Astrocyte of the cerebellum (primary cell): ENCODE measurements around the gene FOXC2.
A peak's percentile ranks its signal among the peaks of the same experiment; 100 is the strongest.

Experiments used
- DNase-seq: peaks from one replicate; pipeline ENCODE4 v3.0.0-alpha.2; 2011; ENCODE audit warnings: low read depth
- H3K4me3 ChIP-seq: 2 replicates; pipeline ENCODE4 v1.5.1; 2011; ENCODE audit warnings: mild to moderate bottlenecking, low read depth, low read length, moderate library complexity
- CTCF ChIP-seq: IDR thresholded peaks from 2 replicates; pipeline ENCODE4 v1.5.1; 2012; ENCODE audit warnings: low read length, low read depth, moderate library complexity, mild to moderate bottlenecking; ENCODE audit errors: missing control alignments
- in situ Hi-C: cut with HindIII; loops from 2 replicates; pipeline ENCODE4 v1.10.0; 2017; ENCODE audit warnings: low sequenced_read_pairs

The FOXC2 gene

GRCh38 chr16:86533076-86533475, 33.6 kb upstream of the FOXC2 start:
- no peak overlapping the region for H3K4me3 ChIP-seq
- in situ Hi-C loops, result no loop called here
- DNase-seq, result no peak
- TF ChIP-seq CTCF, result no peak

- TF ChIP-seq CTCF, result no peak
- no peak overlapping the region for H3K4me3 ChIP-seq
- no peak for DNase-seq
- in situ Hi-C loops, result no loop called here
Measured at GRCh38 chr16:86533767-86534351, 32.8 kb upstream of the FOXC2 start.

DNA sequence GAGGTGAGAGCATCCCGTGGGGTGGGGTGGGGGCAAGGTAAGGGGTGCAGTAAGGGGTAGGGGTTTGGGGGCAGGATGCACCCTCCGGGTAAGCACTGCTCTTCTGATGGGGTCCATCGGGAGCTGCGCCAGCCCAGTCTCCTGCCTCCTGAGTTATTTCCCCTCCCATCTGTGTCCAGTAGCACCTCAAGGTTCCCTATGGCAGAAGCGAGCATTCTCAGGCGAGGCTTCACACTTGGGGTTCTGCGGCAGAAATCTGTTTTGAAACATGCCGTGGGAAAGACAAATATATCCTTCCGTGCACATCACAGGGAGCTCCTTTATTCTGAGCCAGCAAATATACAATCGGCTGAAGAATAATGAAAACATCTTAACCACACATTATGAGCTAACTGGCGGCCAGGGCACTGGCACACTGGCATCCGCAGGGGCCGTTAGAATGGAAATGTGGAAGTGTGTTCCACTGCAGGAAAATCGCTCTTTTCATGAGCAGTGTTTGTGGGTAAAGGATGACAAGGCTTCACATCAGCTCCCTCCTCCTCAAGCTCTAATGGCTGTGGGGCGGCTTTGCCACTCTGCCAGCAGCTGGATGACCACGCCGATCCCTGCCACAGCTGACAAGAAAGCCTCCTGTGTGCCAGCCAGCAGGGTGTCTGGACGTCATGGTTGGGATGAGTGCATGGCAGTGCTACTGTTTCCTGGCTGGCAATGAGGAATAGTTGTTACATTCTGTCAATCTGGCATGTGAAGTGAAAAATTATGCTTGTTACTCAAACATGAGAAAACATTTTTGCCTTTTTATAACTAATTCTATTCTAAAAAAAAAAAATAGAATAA, 31.6 kb upstream of the FOXC2 start:
- in situ Hi-C loops, result no loop called here
- peak; percentile 59 for DNase-seq
- TF ChIP-seq CTCF, result no peak
- no peak overlapping the region for H3K4me3 ChIP-seq

- no peak overlapping the region for H3K4me3 ChIP-seq
- no peak for DNase-seq
- TF ChIP-seq CTCF, result no peak
- in situ Hi-C loops, result no loop called here
Measured at GRCh38 chr16:86536621-86537020, 30.0 kb upstream of the FOXC2 start.

DNA sequence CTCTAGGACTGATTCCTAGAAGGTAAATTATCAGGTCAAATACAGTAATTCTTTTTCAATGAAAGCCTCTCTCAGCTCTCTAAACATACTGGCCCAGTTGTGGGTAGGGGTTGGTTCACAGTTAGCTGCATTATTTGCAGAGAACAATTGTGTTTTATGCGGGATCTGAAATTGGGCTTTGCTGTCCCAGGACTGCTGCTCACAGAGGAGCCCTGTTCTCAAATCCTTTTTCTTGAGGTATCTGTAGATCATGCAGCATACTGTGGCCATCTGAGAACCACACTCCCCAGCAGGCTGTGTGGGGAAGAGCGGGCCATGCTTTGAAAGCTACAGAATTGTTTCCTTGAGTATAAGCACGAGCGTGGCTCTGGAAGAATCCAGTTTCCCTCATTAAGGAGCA, 29.1 kb upstream of the FOXC2 start:
- in situ Hi-C loops, result no loop called here
- no peak for TF ChIP-seq CTCF
- H3K4me3 ChIP-seq, result no peak overlapping the region
- no peak for DNase-seq

DNA sequence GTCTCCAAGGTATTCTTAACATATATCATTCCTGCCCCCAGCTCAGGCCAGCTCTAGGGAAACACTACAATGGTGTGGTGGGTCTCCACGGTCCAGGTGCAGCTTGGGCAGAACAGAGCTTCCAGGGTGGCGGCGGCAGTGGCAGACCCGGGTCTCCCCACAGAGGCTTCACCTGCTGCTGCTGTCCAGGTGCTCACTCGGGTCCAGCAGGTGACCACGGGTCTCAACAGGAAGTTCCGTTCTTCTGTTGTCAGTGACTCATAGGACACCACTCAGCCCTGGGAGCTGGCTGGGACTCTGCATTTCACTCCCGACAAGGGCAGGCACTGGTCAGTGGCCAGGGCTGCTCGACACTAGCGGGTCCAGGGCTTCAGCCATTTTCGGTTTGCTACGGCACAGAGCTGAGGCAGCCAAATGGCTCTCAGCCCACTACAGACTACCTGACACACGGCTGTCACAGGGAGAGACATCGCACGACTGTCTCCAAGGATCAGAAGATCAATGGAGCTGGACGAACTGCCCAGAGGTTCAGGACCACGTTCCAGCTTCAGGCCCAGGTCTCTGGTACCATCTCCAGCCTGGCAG, 28.3 kb upstream of the FOXC2 start:
- in situ Hi-C loops, result no loop called here
- no peak for DNase-seq
- H3K4me3 ChIP-seq, result no peak overlapping the region
- TF ChIP-seq CTCF, result no peak
